HG03460 (cell line): ENCODE measurements around the gene PAX2.

Source experiments
- ATAC-seq: cut with Tn5 transposase; IDR thresholded peaks from one replicate; pipeline ENCODE4 v1.9.1; 2021; ENCODE audit not compliant: unreplicated experiment

The PAX2 gene

DNA sequence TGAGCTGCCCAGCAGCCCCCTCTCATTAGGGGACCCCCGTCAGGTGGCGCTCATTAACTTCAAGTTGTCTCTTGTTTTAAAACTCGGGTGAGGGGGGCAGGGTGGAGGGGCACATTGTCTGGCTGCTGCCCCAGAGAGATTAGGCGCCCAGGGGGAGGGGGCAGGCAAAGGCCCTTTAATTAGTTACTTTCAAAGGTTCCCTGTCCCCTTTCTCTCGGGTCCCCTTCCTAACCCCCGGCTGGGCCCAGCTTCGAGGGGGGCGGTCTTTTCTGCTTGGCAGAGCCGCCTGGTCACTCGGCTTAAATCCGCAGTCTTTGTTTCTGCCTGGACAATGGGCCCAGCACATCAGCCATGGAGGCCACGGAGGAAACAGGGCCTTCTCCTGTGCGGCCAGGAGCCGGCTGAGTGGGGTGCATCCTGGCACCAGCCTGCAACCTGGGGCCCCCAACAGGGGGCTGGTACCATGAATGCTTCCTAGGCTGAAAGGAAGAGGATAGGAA is 128.5 kb downstream of the PAX2 start:
- no peak for ATAC-seq

DNA sequence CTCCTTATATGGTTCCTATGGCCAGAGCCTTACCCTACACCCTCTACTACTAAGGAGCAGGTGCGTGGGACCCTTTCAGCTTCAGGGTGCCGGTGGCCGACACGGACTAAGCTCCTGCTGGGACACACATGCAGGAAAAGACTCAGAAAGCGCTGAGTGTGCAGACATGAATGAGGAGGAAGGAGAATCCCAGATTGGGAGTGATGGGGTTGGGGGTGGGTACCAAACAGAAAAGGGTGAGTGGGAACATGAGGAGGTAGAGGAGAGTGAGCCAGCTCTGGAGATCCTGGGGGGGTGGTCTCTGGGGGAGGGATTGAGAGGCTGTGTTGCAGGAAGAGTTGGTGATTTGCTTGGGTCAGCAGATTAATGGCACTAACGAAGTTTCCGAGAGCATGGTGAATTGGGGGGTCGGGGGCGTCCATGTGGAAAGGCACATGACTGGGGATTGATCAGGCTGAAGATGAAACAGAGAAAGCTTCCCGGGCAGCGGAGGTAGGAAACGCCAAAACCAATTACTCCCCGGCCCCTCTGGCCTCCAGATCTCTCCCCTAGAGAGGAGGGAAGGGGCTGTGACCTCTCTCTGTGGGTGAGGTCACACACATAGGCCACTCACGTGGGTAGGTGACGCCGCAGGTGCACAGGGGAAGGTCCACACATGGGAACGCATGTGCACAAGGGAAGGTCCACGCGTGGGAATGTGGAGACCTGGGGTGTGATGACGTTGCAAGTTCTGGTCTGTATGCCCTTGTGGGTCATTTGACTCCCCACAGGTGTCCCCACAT is 129.5 kb downstream of the PAX2 start:
- ATAC-seq = no peak

DNA sequence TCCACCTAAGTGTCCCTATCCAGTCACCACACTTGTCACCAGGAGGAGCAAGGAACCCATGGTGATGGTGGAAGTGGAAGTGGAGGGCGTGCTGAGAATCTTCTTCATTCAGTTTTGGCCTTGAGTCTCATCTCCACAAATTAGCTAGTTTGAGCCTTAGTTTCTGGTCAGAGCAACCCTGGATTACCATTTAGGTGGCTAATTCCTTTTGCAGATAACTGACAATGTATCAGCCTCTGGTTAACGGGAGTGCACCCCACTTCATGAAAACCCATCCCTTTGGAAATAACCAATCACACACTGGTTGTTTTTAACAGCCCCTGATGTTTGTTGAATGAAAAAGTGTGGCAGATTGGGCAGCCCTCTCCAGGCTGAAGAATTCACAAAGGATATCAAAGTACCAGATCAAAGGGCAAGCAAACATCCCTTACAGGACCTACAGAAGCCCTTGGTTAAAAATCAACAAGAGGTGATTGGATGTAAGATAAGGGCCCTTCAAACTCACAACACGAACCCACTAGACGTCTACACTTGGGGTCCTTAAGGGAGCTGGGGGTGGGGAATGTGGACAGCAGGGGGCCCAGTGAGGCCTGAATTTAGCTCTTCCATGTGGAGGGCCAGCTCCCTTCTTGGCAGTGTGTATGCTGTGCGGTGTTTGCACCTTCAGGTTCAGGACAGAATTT is 130.2 kb downstream of the PAX2 start:
- no peak for ATAC-seq

DNA sequence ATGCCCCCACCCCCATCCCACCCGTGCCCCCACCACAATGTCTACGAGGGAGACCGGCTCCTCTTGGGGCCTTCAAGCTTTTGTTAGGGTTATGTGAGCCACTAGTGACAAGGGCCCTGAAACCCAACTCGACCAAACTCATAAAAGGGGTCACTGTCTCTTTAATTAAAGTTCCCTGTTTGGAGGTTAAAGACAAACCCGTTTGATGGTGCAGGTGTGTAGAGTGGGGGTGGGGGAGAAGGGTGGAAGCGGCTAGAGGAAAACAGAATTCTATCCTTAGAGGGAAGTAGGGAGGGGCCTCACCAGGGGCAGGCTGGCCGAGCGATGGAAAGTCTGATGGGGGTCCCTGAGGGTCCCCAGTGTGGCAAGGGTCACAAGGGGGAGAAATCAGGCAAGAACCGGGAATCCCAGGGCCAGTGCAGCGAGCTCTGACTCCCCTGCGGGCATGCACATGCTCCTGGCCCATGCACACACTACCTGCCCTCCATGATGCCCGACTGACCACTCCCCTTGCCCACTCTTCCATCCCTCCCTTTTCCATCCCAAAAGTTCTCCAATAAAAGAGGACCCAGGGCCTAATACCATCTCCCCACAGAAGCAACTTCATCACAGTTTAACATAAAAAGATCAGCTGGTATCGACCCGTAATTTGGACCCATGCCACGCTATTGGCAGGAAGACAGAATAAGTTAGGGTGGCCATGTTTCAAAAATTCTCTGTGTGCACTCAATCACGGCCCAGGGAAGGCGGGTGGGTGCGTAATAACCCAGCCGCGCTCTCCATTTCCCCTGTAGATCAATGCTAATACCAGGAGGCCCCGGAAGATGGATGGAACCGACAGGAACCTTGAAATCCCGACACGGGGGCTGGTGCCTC is 131.4 kb downstream of the PAX2 start:
- no peak for ATAC-seq

DNA sequence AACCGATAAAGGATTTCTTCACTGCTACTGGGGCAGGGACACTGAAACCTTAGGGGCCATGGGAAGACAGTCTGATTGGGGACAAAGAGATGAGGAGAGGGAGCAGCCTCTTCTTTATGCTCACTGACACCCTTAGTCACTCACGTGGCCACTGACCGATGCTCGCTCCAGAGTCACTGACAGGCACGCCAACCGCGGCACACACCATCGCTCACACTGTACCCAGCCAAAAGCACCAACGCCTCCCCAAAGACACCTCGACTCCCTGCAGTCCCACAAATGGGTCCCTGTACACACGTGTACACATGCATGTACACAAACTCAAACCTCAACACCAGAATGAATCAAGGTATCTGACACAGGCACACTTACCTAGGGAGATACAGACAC is 132.1 kb downstream of the PAX2 start:
- no peak for ATAC-seq

DNA sequence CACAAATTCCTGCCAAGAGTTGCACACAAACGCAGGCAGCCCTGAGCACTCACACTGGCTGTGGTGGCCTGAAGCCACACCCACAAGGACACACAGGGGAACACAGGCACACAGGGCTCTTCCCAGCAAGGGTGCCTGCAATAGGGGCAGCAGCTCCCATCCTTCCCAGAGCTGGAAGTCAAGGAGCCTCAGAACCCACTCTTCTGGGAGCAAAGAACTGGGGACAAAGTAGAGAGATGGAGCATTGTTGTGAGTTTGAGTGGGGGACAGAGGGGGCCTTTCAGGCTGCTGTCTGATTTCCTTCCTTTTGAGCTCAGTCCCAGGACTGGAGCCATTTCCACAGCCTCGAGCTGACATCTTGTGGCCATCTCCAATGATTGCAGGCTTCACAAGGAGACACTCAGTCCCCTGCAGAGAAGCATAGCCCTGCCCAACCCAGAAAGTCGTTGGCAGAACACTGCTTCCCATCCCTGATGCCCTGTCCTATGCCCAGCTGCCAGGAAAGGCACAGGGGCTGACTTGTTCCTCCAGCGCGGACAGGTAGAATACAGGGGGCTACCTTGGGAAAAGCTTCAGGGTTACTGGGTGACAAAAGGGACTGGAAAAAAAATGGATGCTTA is 133.0 kb downstream of the PAX2 start:
- ATAC-seq = no peak
